WTC11 (cell line): ENCODE results near the gene VEGFA. TPM values are rescaled to one million over a fixed set of nuclear protein-coding genes. Genes with fewer than 3 reads are reported as not detected.

ENCODE experiments used
- ATAC-seq: fragments of 200-7000 bp; cut with Tn5 transposase; 2 replicates; pipeline ENCODE4 v1.10.0; 2021; ENCODE audit warnings: mild to moderate bottlenecking, moderate library complexity
- CTCF ChIA-PET: fragments of 300-600 bp; sonication (Branson Sonifier 250); formaldehyde crosslinking; loops from one replicate; lab custom pipeline; 2021; ENCODE audit warnings: antibody characterized with exemption; lab: Charles Lee
- POLR2A ChIA-PET: fragments of 350-600 bp; sonication (Branson Sonifier 250); formaldehyde crosslinking; loops from one replicate; lab custom pipeline; 2021; ENCODE audit warnings: antibody characterized with exemption; lab: Charles Lee
- DNase-seq: peaks from one replicate; pipeline ENCODE4 v3.0.0; 2021; ENCODE audit warnings: low spot score
- H3K27ac Mint-ChIP-seq: 2 replicates; pipeline ENCODE4 v1.8.0; 2021; ENCODE audit warnings: mixed read lengths
- H3K27me3 Mint-ChIP-seq: 2 replicates; pipeline ENCODE4 v1.8.0; 2021; ENCODE audit warnings: low read depth, mild to moderate bottlenecking, moderate library complexity, mixed read lengths
- H3K36me3 Mint-ChIP-seq: 2 replicates; pipeline ENCODE4 v1.8.0; 2021; ENCODE audit warnings: mixed read lengths
- H3K4me1 Mint-ChIP-seq: 2 replicates; pipeline ENCODE4 v1.8.0; 2022; ENCODE audit warnings: mixed read lengths
- H3K4me3 Mint-ChIP-seq: 2 replicates; pipeline ENCODE4 v1.8.0; 2021; ENCODE audit warnings: mild to moderate bottlenecking, moderate library complexity, mixed read lengths
- H3K9me3 Mint-ChIP-seq: 2 replicates; pipeline ENCODE4 v1.8.0; 2021; ENCODE audit warnings: mixed read lengths
- ATF1 ChIP-seq: sonication (generic); formaldehyde crosslinking; IDR thresholded peaks from 2 replicates; pipeline ENCODE4 v1.8.1; 2023; ENCODE audit warnings: mild to moderate bottlenecking, moderate library complexity, missing genetic modification reagents
- CREM ChIP-seq: sonication (generic); formaldehyde crosslinking; IDR thresholded peaks from 2 replicates; pipeline ENCODE4 v1.8.1; 2022; ENCODE audit warnings: mild to moderate bottlenecking, missing genetic modification reagents, moderate library complexity
- STAT6 ChIP-seq: sonication (generic); formaldehyde crosslinking; conservative IDR thresholded peaks from 2 replicates; pipeline ENCODE4 v1.8.1; 2023; ENCODE audit warnings: mild to moderate bottlenecking, low read depth, missing genetic modification reagents, moderate library complexity
- TEAD4 ChIP-seq: sonication (generic); formaldehyde crosslinking; IDR thresholded peaks from 2 replicates; pipeline ENCODE4 v1.8.0; 2022; ENCODE audit warnings: mild to moderate bottlenecking, missing genetic modification reagents
- ZBTB21 ChIP-seq: sonication (generic); formaldehyde crosslinking; IDR thresholded peaks from 2 replicates; pipeline ENCODE4 v1.8.1; 2023; ENCODE audit warnings: mild to moderate bottlenecking, missing genetic modification reagents, borderline replicate concordance
- ZNF121 ChIP-seq: sonication (generic); formaldehyde crosslinking; IDR thresholded peaks from 2 replicates; pipeline ENCODE4 v1.8.0; 2023; ENCODE audit warnings: missing genetic modification reagents
- total RNA-seq: library from RNA; stranded (reverse); gene quantifications from 3 replicates; pipeline ENCODE4 v1.2.3, GENCODE V29; 2021
- TF ChIP-seq, protein P1 (sequence below): sonication (generic); formaldehyde crosslinking; IDR thresholded peaks from 2 replicates; pipeline ENCODE4 v1.8.0; 2022; ENCODE audit warnings: mild to moderate bottlenecking, missing genetic modification reagents
- TF ChIP-seq, protein P2 (sequence below): fragments of 250-450 bp; sonication (Bioruptor Pico); conservative IDR thresholded peaks from 2 replicates; pipeline ENCODE4 v1.9.0; 2021; ENCODE audit warnings: mild to moderate bottlenecking
- TF ChIP-seq, protein P3 (sequence below): fragments of 250-450 bp; sonication (Bioruptor Pico); IDR thresholded peaks from 2 replicates; pipeline ENCODE4 v1.8.0; 2021; ENCODE audit warnings: mild to moderate bottlenecking
- TF ChIP-seq, protein P4 (sequence below): sonication (generic); formaldehyde crosslinking; IDR thresholded peaks from 2 replicates; pipeline ENCODE4 v1.8.1; 2023; ENCODE audit warnings: mild to moderate bottlenecking, missing genetic modification reagents, moderate library complexity
- TF ChIP-seq, protein P5 (sequence below): fragments of 250-450 bp; sonication (Bioruptor Pico); IDR thresholded peaks from 2 replicates; pipeline ENCODE4 v1.9.0; 2021; ENCODE audit warnings: mild to moderate bottlenecking

VEGFA gene
- total RNA-seq, 1 experiment from 2014 or later: 43.8 TPM

- peaks cover 34% of the 10 kb centered on the region for H3K4me1 Mint-ChIP-seq
- no peak for DNase-seq
These were observed 27.7 kb upstream of the VEGFA start for GRCh38 chr6:43742285-43742684.

More at GRCh38 chr6:43742285-43742684, 27.7 kb upstream of the VEGFA start:
- ATAC-seq: no peak
- Mint-ChIP-seq H3K36me3 (no peaks in the 10 kb centered on the region), H3K27ac (no peak overlapping the region), H3K9me3 (no peaks in the 10 kb centered on the region), H3K4me3 (no peak overlapping the region), H3K27me3 (no peaks in the 10 kb centered on the region)
- TF ChIP-seq STAT6 (CRISPR knock-in tag) (no peak), ZNF121 (CRISPR knock-in tag) (no peak), ATF1 (CRISPR knock-in tag) (no peak), CREM (no peak), TEAD4 (CRISPR knock-in tag) (no peak), ZBTB21 (CRISPR knock-in tag) (no peak)
- TF ChIP-seq, protein P1, sequence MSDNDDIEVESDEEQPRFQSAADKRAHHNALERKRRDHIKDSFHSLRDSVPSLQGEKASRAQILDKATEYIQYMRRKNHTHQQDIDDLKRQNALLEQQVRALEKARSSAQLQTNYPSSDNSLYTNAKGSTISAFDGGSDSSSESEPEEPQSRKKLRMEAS (CRISPR knock-in tag): no peak
- TF ChIP-seq, protein P2, sequence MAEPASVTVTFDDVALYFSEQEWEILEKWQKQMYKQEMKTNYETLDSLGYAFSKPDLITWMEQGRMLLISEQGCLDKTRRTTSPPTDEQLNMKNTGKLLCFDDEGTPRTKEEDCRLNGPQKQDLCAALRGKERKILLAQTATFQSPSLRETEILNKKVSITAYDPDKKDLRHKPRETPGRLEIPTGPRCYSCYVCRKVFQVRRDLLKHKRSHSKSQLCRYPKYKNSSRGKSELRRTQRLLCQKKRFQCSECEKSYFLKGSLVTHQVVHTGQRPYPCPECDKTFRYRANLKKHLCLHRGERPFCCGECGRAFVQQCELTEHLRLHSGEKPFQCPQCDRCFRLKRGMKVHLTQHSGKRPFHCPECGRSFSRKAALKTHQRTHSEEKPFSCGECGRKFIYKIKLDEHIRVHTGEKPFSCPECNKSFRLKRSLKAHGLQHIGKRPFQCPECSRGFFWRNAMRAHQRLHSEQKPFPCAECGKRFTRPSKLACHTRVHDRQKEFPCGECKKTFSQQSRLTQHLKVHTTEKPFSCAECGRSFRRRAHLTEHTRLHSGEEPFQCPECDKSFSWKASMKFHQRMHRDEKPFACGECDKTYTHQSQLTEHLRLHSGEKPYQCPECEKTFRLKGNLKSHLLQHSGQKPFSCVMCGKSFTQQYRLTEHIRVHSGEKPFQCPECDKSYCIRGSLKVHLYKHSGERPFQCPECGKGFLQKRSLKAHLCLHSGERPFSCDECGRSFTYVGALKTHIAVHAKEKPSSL (CRISPR knock-in tag): no peak
- TF ChIP-seq, protein P3, sequence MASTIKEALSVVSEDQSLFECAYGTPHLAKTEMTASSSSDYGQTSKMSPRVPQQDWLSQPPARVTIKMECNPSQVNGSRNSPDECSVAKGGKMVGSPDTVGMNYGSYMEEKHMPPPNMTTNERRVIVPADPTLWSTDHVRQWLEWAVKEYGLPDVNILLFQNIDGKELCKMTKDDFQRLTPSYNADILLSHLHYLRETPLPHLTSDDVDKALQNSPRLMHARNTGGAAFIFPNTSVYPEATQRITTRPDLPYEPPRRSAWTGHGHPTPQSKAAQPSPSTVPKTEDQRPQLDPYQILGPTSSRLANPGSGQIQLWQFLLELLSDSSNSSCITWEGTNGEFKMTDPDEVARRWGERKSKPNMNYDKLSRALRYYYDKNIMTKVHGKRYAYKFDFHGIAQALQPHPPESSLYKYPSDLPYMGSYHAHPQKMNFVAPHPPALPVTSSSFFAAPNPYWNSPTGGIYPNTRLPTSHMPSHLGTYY: no peak
- TF ChIP-seq, protein P4, sequence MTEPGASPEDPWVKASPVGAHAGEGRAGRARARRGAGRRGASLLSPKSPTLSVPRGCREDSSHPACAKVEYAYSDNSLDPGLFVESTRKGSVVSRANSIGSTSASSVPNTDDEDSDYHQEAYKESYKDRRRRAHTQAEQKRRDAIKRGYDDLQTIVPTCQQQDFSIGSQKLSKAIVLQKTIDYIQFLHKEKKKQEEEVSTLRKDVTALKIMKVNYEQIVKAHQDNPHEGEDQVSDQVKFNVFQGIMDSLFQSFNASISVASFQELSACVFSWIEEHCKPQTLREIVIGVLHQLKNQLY: no peak
- TF ChIP-seq, protein P5, sequence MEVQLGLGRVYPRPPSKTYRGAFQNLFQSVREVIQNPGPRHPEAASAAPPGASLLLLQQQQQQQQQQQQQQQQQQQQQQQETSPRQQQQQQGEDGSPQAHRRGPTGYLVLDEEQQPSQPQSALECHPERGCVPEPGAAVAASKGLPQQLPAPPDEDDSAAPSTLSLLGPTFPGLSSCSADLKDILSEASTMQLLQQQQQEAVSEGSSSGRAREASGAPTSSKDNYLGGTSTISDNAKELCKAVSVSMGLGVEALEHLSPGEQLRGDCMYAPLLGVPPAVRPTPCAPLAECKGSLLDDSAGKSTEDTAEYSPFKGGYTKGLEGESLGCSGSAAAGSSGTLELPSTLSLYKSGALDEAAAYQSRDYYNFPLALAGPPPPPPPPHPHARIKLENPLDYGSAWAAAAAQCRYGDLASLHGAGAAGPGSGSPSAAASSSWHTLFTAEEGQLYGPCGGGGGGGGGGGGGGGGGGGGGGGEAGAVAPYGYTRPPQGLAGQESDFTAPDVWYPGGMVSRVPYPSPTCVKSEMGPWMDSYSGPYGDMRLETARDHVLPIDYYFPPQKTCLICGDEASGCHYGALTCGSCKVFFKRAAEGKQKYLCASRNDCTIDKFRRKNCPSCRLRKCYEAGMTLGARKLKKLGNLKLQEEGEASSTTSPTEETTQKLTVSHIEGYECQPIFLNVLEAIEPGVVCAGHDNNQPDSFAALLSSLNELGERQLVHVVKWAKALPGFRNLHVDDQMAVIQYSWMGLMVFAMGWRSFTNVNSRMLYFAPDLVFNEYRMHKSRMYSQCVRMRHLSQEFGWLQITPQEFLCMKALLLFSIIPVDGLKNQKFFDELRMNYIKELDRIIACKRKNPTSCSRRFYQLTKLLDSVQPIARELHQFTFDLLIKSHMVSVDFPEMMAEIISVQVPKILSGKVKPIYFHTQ (CRISPR knock-in tag): no peak
- CTCF ChIA-PET: interaction anchor here (0.6 to 2.0 kb wide), 8 partner anchors 8 to 331 kb away, joined by 3 to 7 read pairs (median 3); partner anchors contain the start of genes GTPBP2 and VEGFA
- POLR2A ChIA-PET: no interaction called here
